ENCODE measurements around the gene ME3.

GRCh38 chr11:86577644-86578636 lies 94.5 kb downstream of the ME3 start:
- TF ChIP-seq CTCF (IDR thresholded peaks at IDR 0.05) (no peak), ZFP36 (IDR thresholded peaks at IDR 0.05; ENCODE audit: borderline replicate concordance, partially characterized antibody) (no peak), KDM1A (IDR thresholded peaks at IDR 0.05; ENCODE audit: low read depth) (no peak), MYC (IDR thresholded peaks at IDR 0.05; ENCODE audit: borderline replicate concordance, low read length) (no peak), NR3C1 (IDR thresholded peaks at IDR 0.05) (no peak), SMC3 (IDR thresholded peaks at IDR 0.05) (0 out of 3 replicates have a peak, but pooled peaks have one; percentile 11), MAX (IDR thresholded peaks at IDR 0.05) (peak; percentile 58), EHF (CRISPR knock-in tag; IDR thresholded peaks at IDR 0.05) (no peak), BHLHE40 (IDR thresholded peaks at IDR 0.05; ENCODE audit: low read depth, low read length) (no peak), RCOR1 (IDR thresholded peaks at IDR 0.05; ENCODE audit: low read depth, low read length) (no peak)
- TF ChIP-seq, protein P1, sequence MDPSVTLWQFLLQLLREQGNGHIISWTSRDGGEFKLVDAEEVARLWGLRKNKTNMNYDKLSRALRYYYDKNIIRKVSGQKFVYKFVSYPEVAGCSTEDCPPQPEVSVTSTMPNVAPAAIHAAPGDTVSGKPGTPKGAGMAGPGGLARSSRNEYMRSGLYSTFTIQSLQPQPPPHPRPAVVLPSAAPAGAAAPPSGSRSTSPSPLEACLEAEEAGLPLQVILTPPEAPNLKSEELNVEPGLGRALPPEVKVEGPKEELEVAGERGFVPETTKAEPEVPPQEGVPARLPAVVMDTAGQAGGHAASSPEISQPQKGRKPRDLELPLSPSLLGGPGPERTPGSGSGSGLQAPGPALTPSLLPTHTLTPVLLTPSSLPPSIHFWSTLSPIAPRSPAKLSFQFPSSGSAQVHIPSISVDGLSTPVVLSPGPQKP (IDR thresholded peaks at IDR 0.05; ENCODE audit: low read depth, low read length), result no peak
- TF ChIP-seq, protein P2, sequence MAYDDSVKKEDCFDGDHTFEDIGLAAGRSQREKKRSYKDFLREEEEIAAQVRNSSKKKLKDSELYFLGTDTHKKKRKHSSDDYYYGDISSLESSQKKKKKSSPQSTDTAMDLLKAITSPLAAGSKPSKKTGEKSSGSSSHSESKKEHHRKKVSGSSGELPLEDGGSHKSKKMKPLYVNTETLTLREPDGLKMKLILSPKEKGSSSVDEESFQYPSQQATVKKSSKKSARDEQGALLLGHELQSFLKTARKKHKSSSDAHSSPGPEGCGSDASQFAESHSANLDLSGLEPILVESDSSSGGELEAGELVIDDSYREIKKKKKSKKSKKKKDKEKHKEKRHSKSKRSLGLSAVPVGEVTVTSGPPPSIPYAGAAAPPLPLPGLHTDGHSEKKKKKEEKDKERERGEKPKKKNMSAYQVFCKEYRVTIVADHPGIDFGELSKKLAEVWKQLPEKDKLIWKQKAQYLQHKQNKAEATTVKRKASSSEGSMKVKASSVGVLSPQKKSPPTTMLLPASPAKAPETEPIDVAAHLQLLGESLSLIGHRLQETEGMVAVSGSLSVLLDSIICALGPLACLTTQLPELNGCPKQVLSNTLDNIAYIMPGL (CRISPR knock-in tag; IDR thresholded peaks at IDR 0.05; ENCODE audit: borderline replicate concordance), result no peak

All from A549 (cell line).